ENCODE results near the gene VSTM5.

DNA sequence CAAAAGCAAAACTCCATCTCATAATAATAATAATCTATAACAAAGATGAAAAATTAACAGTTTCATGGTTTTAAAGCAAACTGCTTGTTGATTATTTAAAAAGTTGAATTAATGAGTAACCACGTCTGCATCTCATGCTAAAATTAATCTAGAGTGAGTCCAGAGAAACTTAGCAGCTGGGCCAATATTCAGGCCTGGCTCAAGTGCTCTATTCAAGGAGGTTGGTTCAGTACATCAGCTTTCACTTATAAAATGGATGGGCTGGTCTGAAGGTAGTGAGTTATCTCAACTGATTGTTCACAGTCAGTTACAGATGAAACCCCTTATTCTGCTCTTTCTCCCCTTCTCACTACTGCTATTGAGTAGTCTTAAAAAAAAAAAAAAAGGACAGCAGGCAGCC is 23.1 kb downstream of the VSTM5 start:
- TF ChIP-seq POLR2A (IDR thresholded peaks at IDR 0.05): no peak
- TF ChIP-seq, protein P1, sequence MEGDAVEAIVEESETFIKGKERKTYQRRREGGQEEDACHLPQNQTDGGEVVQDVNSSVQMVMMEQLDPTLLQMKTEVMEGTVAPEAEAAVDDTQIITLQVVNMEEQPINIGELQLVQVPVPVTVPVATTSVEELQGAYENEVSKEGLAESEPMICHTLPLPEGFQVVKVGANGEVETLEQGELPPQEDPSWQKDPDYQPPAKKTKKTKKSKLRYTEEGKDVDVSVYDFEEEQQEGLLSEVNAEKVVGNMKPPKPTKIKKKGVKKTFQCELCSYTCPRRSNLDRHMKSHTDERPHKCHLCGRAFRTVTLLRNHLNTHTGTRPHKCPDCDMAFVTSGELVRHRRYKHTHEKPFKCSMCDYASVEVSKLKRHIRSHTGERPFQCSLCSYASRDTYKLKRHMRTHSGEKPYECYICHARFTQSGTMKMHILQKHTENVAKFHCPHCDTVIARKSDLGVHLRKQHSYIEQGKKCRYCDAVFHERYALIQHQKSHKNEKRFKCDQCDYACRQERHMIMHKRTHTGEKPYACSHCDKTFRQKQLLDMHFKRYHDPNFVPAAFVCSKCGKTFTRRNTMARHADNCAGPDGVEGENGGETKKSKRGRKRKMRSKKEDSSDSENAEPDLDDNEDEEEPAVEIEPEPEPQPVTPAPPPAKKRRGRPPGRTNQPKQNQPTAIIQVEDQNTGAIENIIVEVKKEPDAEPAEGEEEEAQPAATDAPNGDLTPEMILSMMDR (IDR thresholded peaks at IDR 0.05): no peak

All from uterus (tissue), 2 donors.